Heart left ventricle (tissue), 16 donors: ENCODE results near the gene DAAM1. TPM values are rescaled to one million over a fixed set of nuclear protein-coding genes. Genes with fewer than 3 reads are reported as not detected.

ENCODE experiments used
- ATAC-seq, 4 donors: fragments of 200-7000 bp; cut with Tn5 transposase; one replicate each; pipeline ENCODE4 v1.9.1; 2020 to 2022; ENCODE audit warnings: moderate library complexity in 4 of 4, mild to moderate bottlenecking in 3 of 4, moderate number of reproducible peaks in 1 of 4
- DNase-seq, 5 donors: peaks; one replicate each; pipeline ENCODE4 v3.0.0-alpha.2; 2020
- H3K27ac ChIP-seq, 12 donors: fragments of 200-600 bp; sonication (generic) in 4 of 12; one replicate each; pipeline versions ENCODE4 v1.5.0 to v1.8.0; 2016 to 2022; ENCODE audit warnings: mild to moderate bottlenecking in 2 of 12
- H3K27me3 ChIP-seq, 9 donors: fragments of 200-600 bp; sonication (generic) in 2 of 9; one replicate each; pipeline versions ENCODE4 v1.5.1 to v1.8.0; 2016 to 2022; ENCODE audit warnings: mild to moderate bottlenecking in 3 of 9
- H3K36me3 ChIP-seq, 9 donors: fragments of 200-600 bp; sonication (generic) in 2 of 9; one replicate each; pipeline versions ENCODE4 v1.5.0 to v1.8.0; 2018 to 2022; ENCODE audit warnings: mild to moderate bottlenecking in 2 of 9
- H3K4me1 ChIP-seq, 12 donors: fragments of 200-600 bp; sonication (generic) in 4 of 12; one replicate each; pipeline versions ENCODE4 v1.5.0 to v1.8.0; 2016 to 2022; ENCODE audit warnings: mild to moderate bottlenecking in 3 of 12
- H3K4me3 ChIP-seq, 12 donors: fragments of 200-600 bp; sonication (generic) in 4 of 12; one replicate each; pipeline versions ENCODE4 v1.5.0 to v1.8.0; 2017 to 2022; ENCODE audit warnings: mild to moderate bottlenecking in 9 of 12, moderate library complexity in 4 of 12
- H3K9me3 ChIP-seq, 12 donors: fragments of 200-600 bp; sonication (generic) in 4 of 12; one replicate each; pipeline versions ENCODE4 v1.5.0 to v1.8.0; 2016 to 2022; ENCODE audit warnings: mild to moderate bottlenecking in 1 of 12
- POLR2A ChIP-seq, 2 donors: fragments of 450-650 bp; IDR thresholded peaks; one replicate each; pipeline ENCODE4 v1.6.1; 2017; ENCODE audit warnings: antibody characterized with exemption in 2 of 2, mild to moderate bottlenecking in 2 of 2, moderate library complexity in 2 of 2
- WGBS, 4 donors: extraction: QIAGEN DNeasy Blood & Tissue Kit in 2 of 4; methylation state at CpG; one replicate each; pipeline versions ENCODE4 v1.1.5 to v1.1.7; 2013 to 2018; 5-methylcytosine and 5-hydroxymethylcytosine counted together
- intact Hi-C, 10 donors: fragments of 100-400 bp; cut with DNase I; formaldehyde crosslinking; loops; one replicate each; pipeline versions ENCODE4 v1.11.1 to v1.14.2; 2022
- polyA plus RNA-seq, 2 donors: library from polyadenylated mRNA; stranded (reverse); fragments of 200-250 nt; gene quantifications; one replicate each; pipeline ENCODE4 v1.2.3, GENCODE V29; 2013
- total RNA-seq, 9 donors: library from RNA; depleted of rRNA in 2 of 9; stranded (reverse); fragments of >200 nt in 2 of 9; fragmentation: NEBNext Ultra II Directional in 3 of 9; extraction: Animal tissue kit (Norgen Biotek cat#: 25700) in 3 of 9; gene quantifications; one replicate each; pipeline versions ENCODE4 v1.1.0 to v1.2.4, GENCODE V29; 2016 to 2023
- TF ChIP-seq, protein P1 (sequence below), 12 donors: fragments of 200-600 bp; sonication (generic) in 4 of 12; IDR thresholded peaks; one replicate each; pipeline versions ENCODE4 v1.5.0 to v1.8.0; 2018 to 2022; ENCODE audit warnings: antibody characterized with exemption in 12 of 12, mild to moderate bottlenecking in 5 of 12
- donor health status: ischemic (EF 13 %, LVEDD 7.1; RV severe dilation, severe dysfunction).
- donor health status: healthy with polysubstance abuse.
- donor health status: DM: no; HTN: yes; CAD: no.
- donor health status: DM: no; HTN: no; CAD: no.
- donor health status: ischemic (EF 25% LVEDD 6.9; RV normal size, moderate dysfunction).
- donor health status: ischemic (EF 25% LVEDD 5.7; RV mildly dilated, moderate dysfunction).
- donor health status: healthy.
- donor health status: DM: yes; HTN: yes; CAD: no.
- donor health status: ischemic (EF 35%, LVEDD 5.7; RV mildly dilated, moderate dysfunction).
- donor health status: nonischemic (EF 11% LVEDD 7.7; RV severe dilation, severe dysfunction).
- donor health status: DM: yes; HTN: yes; CAD: no.
- donor health status: PGD.
- donor health status: ischemic (EF 29% LVEDD 5.4; RV normal size, mild dysfunction).
- donor health status: nonischemic (EF 23%, LVEDD 6.1; RV moderate dilation, normal function).

The DAAM1 gene
- total and polyA plus RNA-seq, 11 donors = 18.2 to 92.6 (median 67.2) TPM

GRCh38 chr14:59305836-59306555 is 117.5 kb downstream of the DAAM1 start:
- 13 to 45% (median 37%) methylated on average over 1 of the region's 1 CpG for WGBS, 4 donors
- peak overlapping the region in 6 of 12 donors; percentile 8 to 42 (median 25) for H3K27ac ChIP-seq
- TF ChIP-seq, protein P1, sequence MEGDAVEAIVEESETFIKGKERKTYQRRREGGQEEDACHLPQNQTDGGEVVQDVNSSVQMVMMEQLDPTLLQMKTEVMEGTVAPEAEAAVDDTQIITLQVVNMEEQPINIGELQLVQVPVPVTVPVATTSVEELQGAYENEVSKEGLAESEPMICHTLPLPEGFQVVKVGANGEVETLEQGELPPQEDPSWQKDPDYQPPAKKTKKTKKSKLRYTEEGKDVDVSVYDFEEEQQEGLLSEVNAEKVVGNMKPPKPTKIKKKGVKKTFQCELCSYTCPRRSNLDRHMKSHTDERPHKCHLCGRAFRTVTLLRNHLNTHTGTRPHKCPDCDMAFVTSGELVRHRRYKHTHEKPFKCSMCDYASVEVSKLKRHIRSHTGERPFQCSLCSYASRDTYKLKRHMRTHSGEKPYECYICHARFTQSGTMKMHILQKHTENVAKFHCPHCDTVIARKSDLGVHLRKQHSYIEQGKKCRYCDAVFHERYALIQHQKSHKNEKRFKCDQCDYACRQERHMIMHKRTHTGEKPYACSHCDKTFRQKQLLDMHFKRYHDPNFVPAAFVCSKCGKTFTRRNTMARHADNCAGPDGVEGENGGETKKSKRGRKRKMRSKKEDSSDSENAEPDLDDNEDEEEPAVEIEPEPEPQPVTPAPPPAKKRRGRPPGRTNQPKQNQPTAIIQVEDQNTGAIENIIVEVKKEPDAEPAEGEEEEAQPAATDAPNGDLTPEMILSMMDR (IDR thresholded peaks at IDR 0.05) = no peak
- TF ChIP-seq POLR2A (IDR thresholded peaks at IDR 0.05) = no peak
- H3K9me3 ChIP-seq = no peaks in the 10 kb centered on the region
- intact Hi-C loops = loop anchor here in 1 of 10 donors (10.0 kb wide), 1 partner anchor 111 kb away; no protein-coding TSS in a partner anchor
- no peak for DNase-seq
- no peaks in the 10 kb centered on the region for H3K36me3 ChIP-seq
- no peak for ATAC-seq
- H3K4me1 ChIP-seq = peaks cover 3 to 77% (median 59%) of the 10 kb centered on the region in 12 donors
- no peak overlapping the region for H3K4me3 ChIP-seq
- no peaks in the 10 kb centered on the region for H3K27me3 ChIP-seq

DNA sequence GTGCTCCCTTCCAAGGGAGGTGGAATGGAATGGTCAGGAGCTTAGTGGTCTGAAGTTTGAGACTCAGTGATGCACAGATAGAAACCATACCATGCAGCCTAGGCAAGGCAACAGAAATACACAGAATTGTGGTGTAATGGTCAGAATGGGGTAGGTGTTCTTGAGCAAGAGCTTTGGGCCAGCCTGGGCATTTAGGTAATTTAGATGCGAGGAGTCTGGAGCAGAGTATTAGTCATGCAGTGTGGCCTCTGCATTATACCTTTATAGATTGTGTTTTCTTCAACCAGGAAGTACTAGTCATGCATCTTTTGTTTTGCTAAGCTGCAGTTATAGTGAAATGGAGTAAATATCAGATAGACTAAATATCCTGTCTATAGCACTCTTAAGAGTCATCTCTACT is 118.3 kb downstream of the DAAM1 start:
- Histone ChIP-seq H3K4me1 (peaks cover 3 to 79% (median 51%) of the 10 kb centered on the region in 12 donors), H3K9me3 (no peaks in the 10 kb centered on the region), H3K36me3 (no peaks in the 10 kb centered on the region), H3K27ac (peak overlapping the region in 4 of 12 donors; percentile 8 to 42 (median 25)), H3K4me3 (no peak overlapping the region), H3K27me3 (no peaks in the 10 kb centered on the region)
- intact Hi-C loops = loop anchor here in 1 of 10 donors (10.0 kb wide), 1 partner anchor 112 kb away; no protein-coding TSS in a partner anchor
- TF ChIP-seq, protein P1 (IDR thresholded peaks at IDR 0.05) = no peak
- no peak for TF ChIP-seq POLR2A (IDR thresholded peaks at IDR 0.05)
- ATAC-seq (no peak), DNase-seq (no peak)
- 77 to 94% (median 86%) methylated on average over 1 of the region's 1 CpG for WGBS, 4 donors

DNA sequence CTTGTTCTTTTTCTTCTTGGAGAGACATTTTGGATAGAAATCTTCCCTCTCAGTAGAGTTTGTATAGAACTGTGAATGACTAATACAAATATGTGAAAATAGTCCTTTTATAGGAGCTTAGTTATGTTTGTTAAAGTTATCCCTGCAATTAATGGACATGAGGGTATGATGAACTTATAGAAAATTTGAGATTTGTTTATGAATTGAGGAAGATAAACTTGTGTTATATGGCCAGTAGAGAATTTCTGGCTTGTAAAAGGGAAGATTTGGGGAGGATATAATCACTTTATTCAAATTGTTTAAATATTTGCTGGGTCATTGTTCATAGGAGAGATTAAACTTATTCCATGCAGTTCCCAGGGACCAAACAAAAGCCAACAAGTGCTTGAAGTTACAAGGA is 119.6 kb downstream of the DAAM1 start:
- TF ChIP-seq, protein P1 (IDR thresholded peaks at IDR 0.05) = no peak
- TF ChIP-seq POLR2A (IDR thresholded peaks at IDR 0.05) = no peak
- H3K27me3 ChIP-seq = no peaks in the 10 kb centered on the region
- peaks cover 3 to 80% (median 54%) of the 10 kb centered on the region in 12 donors for H3K4me1 ChIP-seq

DNA sequence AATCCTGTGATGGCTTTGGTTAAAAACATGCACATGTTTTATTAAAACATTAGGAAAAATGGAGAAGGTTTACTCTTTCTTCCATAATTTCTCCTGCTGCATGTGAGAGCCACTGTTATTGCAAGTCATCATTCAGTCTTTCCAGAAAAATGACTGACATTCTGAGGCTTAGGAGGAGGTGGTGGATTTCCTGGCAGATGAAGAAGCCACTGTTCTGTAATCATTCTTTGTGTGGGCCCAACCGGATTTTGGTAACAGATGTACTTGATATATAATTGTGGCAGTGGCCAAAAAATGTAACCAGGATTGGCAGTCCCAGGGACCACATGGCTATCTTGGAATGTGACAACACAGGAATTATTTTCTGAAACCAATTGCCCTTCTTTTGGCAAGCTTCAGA is 120.2 kb downstream of the DAAM1 start:
- H3K4me1 ChIP-seq = peaks cover 3 to 85% (median 59%) of the 10 kb centered on the region in 12 donors
- H3K27me3 ChIP-seq = no peaks in the 10 kb centered on the region
- DNase-seq = no peak
- TF ChIP-seq, protein P1 (IDR thresholded peaks at IDR 0.05) = no peak
- no peak for TF ChIP-seq POLR2A (IDR thresholded peaks at IDR 0.05)
- WGBS, 4 donors = 22 to 39% (median 29%) methylated on average over 1 of the region's 1 CpG
- no peak overlapping the region for H3K4me3 ChIP-seq
- H3K27ac ChIP-seq = peak overlapping the region in 9 of 12 donors; percentile 4 to 61 (median 49)
- intact Hi-C loops = loop anchor here in 1 of 10 donors (10.0 kb wide), 1 partner anchor 114 kb away; no protein-coding TSS in a partner anchor
- no peaks in the 10 kb centered on the region for H3K36me3 ChIP-seq
- H3K9me3 ChIP-seq = no peaks in the 10 kb centered on the region
- ATAC-seq = peak in 2 of 4 donors; percentile 25 to 38

More for the DNA sequence above, 119.6 kb downstream of the DAAM1 start:
- H3K36me3 ChIP-seq = no peaks in the 10 kb centered on the region
- intact Hi-C loops = loop anchor here in 1 of 10 donors (10.0 kb wide), 1 partner anchor 113 kb away; no protein-coding TSS in a partner anchor
- no peak overlapping the region for H3K4me3 ChIP-seq
- H3K27ac ChIP-seq = peak overlapping the region in 6 of 12 donors; percentile 4 to 61 (median 49)
- no peak for ATAC-seq
- DNase-seq = no peak
- no peaks in the 10 kb centered on the region for H3K9me3 ChIP-seq
